ENCODE data around the gene ELL2.
"Not testable (repeated sequence)": the region's sequence is repeated elsewhere in the genome, so short reads cannot be mapped to it uniquely, and the experiment has no call there.

The ELL2 gene

DNA sequence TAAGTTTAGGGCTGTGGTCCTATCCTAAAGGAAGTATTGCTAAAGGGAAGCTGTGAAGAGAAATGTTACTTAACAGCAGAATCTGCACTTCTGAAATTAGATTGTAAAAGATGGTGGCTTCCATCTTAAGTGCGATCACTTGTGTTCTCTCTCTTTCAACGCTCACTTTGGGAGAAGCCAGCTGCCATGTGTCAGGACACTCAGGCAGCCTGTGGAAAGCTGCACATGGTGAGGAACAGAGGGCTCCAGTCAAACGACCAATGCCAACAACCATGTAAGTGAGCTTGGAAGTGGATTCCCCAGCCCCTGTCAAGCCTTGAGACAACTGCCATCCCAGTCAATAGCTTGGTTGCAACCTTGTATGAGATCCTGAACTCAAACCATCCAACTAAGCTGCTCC lies 87.4 kb downstream of the ELL2 start:
- no peak overlapping the region for H3K4me3 ChIP-seq (ENCODE audit: control insufficient read depth, low read depth, low read length)
- TF ChIP-seq, protein P1, sequence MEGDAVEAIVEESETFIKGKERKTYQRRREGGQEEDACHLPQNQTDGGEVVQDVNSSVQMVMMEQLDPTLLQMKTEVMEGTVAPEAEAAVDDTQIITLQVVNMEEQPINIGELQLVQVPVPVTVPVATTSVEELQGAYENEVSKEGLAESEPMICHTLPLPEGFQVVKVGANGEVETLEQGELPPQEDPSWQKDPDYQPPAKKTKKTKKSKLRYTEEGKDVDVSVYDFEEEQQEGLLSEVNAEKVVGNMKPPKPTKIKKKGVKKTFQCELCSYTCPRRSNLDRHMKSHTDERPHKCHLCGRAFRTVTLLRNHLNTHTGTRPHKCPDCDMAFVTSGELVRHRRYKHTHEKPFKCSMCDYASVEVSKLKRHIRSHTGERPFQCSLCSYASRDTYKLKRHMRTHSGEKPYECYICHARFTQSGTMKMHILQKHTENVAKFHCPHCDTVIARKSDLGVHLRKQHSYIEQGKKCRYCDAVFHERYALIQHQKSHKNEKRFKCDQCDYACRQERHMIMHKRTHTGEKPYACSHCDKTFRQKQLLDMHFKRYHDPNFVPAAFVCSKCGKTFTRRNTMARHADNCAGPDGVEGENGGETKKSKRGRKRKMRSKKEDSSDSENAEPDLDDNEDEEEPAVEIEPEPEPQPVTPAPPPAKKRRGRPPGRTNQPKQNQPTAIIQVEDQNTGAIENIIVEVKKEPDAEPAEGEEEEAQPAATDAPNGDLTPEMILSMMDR (conservative IDR thresholded peaks at IDR 0.05; ENCODE audit: control insufficient read depth, insufficient read depth, low read depth, low read length) = no peak
- DNase-seq (ENCODE audit: low read depth) = no peak

- H3K4me3 ChIP-seq (ENCODE audit: control insufficient read depth, low read depth, low read length) = no peak overlapping the region
- no peak for DNase-seq (ENCODE audit: low read depth)
- TF ChIP-seq, protein P1 (conservative IDR thresholded peaks at IDR 0.05; ENCODE audit: control insufficient read depth, insufficient read depth, low read depth, low read length) = no peak
Measured at GRCh38 chr5:95873351-95873750, 88.3 kb downstream of the ELL2 start.

DNA sequence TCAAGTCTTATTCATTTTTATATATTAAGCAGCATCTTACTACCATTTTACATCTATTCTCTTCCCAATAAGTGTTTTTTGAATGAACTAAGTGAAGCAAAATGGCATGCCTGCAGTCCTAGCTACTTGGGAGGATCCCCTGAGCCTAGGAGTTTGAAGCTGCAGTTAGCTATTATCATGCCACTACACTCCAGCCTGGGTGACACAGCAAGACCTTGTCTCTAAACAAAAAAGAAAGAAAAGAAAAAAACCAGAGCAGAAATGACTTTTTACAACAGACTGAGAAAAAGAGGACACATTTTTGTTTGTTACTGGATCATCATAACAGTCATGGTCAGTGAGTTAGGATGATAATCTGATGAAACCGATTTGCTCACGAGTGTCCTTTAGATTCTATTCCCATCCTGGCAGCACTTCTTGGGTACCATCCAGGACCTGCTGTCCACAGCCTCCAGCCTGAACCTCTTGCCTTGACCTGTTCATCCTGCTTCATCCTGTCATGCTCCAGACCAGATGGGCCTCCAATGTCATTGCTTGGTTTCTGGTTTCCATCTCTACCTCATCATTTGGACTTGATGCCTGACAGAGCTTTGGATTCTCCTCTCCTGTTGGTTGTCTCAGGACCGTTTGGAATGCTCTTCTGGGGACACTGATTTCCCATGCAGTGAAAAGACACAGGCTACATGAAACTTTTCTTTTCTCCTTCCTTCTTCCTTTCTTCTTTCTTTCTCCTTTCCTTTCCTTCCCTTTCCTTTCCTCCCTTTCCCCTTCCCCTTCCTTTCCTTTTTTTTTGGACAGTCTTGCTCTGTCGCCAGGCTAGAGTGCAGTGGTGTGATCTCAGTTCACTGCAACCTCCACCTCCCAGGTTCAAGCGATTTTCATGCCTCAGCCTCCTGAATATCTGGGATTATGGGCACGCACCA lies 89.0 kb downstream of the ELL2 start:
- DNase-seq (ENCODE audit: low read depth) = peak; percentile 34
- H3K4me3 ChIP-seq (ENCODE audit: control insufficient read depth, low read depth, low read length) = no peak overlapping the region
- TF ChIP-seq, protein P1 (conservative IDR thresholded peaks at IDR 0.05; ENCODE audit: control insufficient read depth, insufficient read depth, low read depth, low read length) = no peak

DNA sequence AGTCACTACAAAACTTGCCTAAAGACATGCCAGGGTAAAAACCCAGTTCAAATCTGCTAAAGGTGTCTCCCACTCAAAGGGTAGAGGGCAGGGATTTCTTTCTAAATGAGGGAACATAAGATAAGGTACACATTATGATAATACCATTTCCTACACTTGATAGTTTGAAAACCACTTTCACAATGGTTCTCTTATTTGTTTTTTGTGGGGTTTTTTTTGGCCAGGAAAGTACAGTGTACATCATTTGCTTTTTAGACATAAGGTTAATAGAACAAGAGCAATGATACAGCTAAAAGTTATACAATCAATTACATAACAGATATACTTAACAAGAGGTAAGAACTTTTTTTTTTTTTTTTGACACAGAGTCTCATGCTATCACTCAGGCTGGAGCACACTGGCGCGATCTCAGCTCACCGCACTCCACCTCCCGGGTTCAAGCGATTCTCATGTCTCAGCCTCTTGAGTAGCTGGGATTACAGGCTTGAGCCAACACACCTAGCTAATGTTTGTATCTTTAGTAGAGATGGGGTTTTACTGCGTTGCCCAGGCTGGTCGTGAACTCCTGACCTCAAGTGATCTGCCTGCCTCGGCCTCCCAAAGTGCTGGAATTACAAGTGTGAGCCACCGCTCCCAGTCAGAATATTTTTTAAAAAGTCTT lies 90.4 kb downstream of the ELL2 start:
- TF ChIP-seq, protein P1 (conservative IDR thresholded peaks at IDR 0.05; ENCODE audit: control insufficient read depth, insufficient read depth, low read depth, low read length) = no peak
- no peak for DNase-seq (ENCODE audit: low read depth)
- H3K4me3 ChIP-seq (ENCODE audit: control insufficient read depth, low read depth, low read length) = no peak overlapping the region

- TF ChIP-seq, protein P1 (conservative IDR thresholded peaks at IDR 0.05; ENCODE audit: control insufficient read depth, insufficient read depth, low read depth, low read length) = no peak
- H3K4me3 ChIP-seq (ENCODE audit: control insufficient read depth, low read depth, low read length) = no peak overlapping the region
- peak; percentile 55 for DNase-seq (ENCODE audit: low read depth)
Measured at GRCh38 chr5:95870105-95870672, 91.5 kb downstream of the ELL2 start.

- not testable (repeated sequence) for DNase-seq (ENCODE audit: low read depth); H3K4me3 ChIP-seq (ENCODE audit: control insufficient read depth, low read depth, low read length)
Measured at GRCh38 chr5:95869173-95869855, 92.3 kb downstream of the ELL2 start.

All from fibroblast of mammary gland (primary cell).